ENCODE measurements around the gene GOLGA8J. TPM values are rescaled to one million over a fixed set of nuclear protein-coding genes. Genes with fewer than 3 reads are reported as not detected.

The GOLGA8J gene, protein sequence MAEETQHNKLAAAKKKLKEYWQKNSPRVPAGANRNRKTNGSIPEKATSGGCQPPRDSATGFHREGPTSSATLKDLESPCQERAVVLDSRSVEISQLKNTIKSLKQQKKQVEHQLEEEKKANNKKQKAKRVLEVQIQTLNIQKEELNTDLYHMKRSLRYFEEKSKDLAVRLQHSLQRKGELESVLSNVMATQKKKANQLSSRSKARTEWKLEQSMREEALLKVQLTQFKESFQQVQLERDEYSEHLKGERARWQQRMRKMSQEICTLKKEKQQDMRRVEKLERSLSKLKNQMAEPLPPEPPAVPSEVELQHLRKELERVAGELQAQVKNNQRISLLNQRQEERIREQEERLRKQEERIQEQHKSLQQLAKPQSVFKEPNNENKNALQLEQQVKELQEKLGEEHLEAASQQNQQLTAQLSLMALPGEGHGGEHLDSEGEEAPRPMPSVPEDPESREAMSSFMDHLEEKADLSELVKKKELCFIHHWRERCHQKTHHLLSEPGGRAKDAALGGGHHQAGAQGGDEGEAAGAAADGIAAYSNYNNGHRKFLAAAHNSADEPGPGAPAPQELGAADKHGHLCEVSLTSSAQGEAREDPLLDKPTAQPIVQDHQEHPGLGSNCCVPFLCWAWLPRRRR
- not detected for total RNA-seq

GRCh38 chr15:30082655-30083054 lies at the start of gene GOLGA8J:
Gene GOLGA8J (plus strand): TSS chr15:30082955. CDS start chr15:30083053, 98 bp downstream.

GRCh38 chr15:30134751-30135150 lies 52.0 kb downstream of the GOLGA8J start, which contains the start of gene GOLGA8T:
Gene GOLGA8T (plus strand): TSS chr15:30135051. CDS start chr15:30135149, 98 bp downstream.

Small RNA genes lying within 50 kb of the gene (small RNA-seq; reads per million reads assigned to genes)
- gene RF00096, result 0 reads per million in 2 donors
- gene RN7SL673P, result 0 reads per million in 2 donors

Other genes starting within 250 kb of the GOLGA8J start
- not detected for gene GOLGA8T, start 52.1 kb downstream of the GOLGA8J start, total RNA-seq